Loucy (cell line): Measurements from ENCODE around the gene GTF2B.
"Not testable (repeated sequence)": the region's sequence is repeated elsewhere in the genome, so short reads cannot be mapped to it uniquely, and the experiment has no call there.

Experiments used
- H2AFZ ChIP-seq: fragments of 200-600 bp; sonication (generic); 2 replicates; pipeline ENCODE4 v1.6.0; 2016; ENCODE audit warnings: antibody characterized with exemption, mild to moderate bottlenecking, low read length, moderate library complexity
- H3F3A ChIP-seq: fragments of 200-600 bp; 2 replicates; pipeline ENCODE4 v1.6.0; 2016; ENCODE audit warnings: antibody characterized with exemption, low read depth, mild to moderate bottlenecking
- H3K27me3 ChIP-seq: fragments of 200-600 bp; sonication (generic); 2 replicates; pipeline ENCODE4 v1.6.1; 2014; ENCODE audit warnings: low read length, mild to moderate bottlenecking; ENCODE audit not compliant: insufficient read depth, poor library complexity, severe bottlenecking
- H3K36me3 ChIP-seq: fragments of 200-600 bp; sonication (generic); 2 replicates; pipeline ENCODE4 v1.6.1; 2016; ENCODE audit warnings: low read length; ENCODE audit not compliant: insufficient read depth
- H3K4me1 ChIP-seq: fragments of 200-600 bp; sonication (generic); 2 replicates; pipeline ENCODE4 v1.5.1; 2014; ENCODE audit warnings: low read length, mild to moderate bottlenecking; ENCODE audit not compliant: insufficient read depth, poor library complexity, severe bottlenecking
- H3K4me2 ChIP-seq: fragments of 200-600 bp; sonication (generic); 2 replicates; pipeline ENCODE4 v1.6.0; 2014; ENCODE audit warnings: antibody characterized with exemption, low read length, low read depth, mild to moderate bottlenecking; ENCODE audit not compliant: poor library complexity, severe bottlenecking
- H3K4me3 ChIP-seq: fragments of 200-600 bp; sonication (generic); 2 replicates; pipeline ENCODE4 v1.5.1; 2014; ENCODE audit warnings: low read length, mild to moderate bottlenecking, mixed read lengths; ENCODE audit not compliant: poor library complexity, severe bottlenecking
- H3K79me2 ChIP-seq: fragments of 200-600 bp; sonication (generic); 2 replicates; pipeline ENCODE4 v1.6.1; 2014; ENCODE audit warnings: low read length; ENCODE audit not compliant: insufficient read depth
- H3K9ac ChIP-seq: fragments of 200-600 bp; sonication (generic); 2 replicates; pipeline ENCODE4 v1.6.0; 2014; ENCODE audit warnings: mild to moderate bottlenecking, low read depth, low read length, moderate library complexity; ENCODE audit not compliant: poor library complexity, severe bottlenecking
- H3K9me2 ChIP-seq: fragments of 200-600 bp; sonication (generic); replicated peaks from 2 replicates; pipeline ENCODE4 v1.6.1; 2016; ENCODE audit warnings: low read depth, low read length, mixed read lengths
- H3K9me3 ChIP-seq: fragments of 200-600 bp; sonication (generic); 2 replicates; pipeline ENCODE4 v1.6.1; 2014; ENCODE audit warnings: mild to moderate bottlenecking, antibody characterized with exemption, low read length, low read depth; ENCODE audit not compliant: insufficient read depth
- H4K20me1 ChIP-seq: fragments of 200-600 bp; sonication (generic); 2 replicates; pipeline ENCODE4 v1.6.0; 2014; ENCODE audit warnings: antibody characterized with exemption, low read length, mild to moderate bottlenecking; ENCODE audit not compliant: insufficient read depth, poor library complexity, severe bottlenecking
- CTCF ChIP-seq: fragments of 200-600 bp; sonication (generic); conservative IDR thresholded peaks from 2 replicates; pipeline ENCODE4 v1.5.1; 2014; ENCODE audit warnings: mild to moderate bottlenecking, antibody characterized with exemption, low read length
- EZH2phosphoT487 ChIP-seq: fragments of 200-600 bp; IDR thresholded peaks from 2 replicates; pipeline ENCODE4 v1.6.1; 2018; ENCODE audit warnings: antibody characterized with exemption, mild to moderate bottlenecking, moderate library complexity, borderline replicate concordance

GTF2B gene

DNA sequence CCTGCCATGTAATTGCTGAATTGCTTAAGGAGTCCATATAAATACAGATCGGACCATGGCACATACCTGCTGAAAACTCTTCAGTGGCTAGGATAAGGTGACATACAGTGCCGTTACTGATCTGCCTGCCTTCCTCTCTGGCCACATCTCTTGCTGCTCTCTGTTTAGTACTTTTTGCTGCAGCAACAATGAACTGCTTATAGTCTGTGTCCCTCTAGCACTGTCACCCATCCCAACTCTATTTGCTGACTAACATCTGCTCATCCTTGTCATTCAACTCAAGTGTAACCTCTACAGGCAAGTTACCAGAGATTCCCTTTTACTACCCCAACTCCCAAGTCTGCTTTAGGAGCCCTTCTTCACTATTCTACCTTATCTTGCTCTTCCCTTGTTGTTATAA is 65.6 kb downstream of the GTF2B start:
- no peaks in the 10 kb centered on the region for H4K20me1 ChIP-seq
- no peaks in the 10 kb centered on the region for H3K27me3 ChIP-seq
- no peak for TF ChIP-seq CTCF
- no peak for TF ChIP-seq EZH2phosphoT487
- no peaks in the 10 kb centered on the region for H3K4me1 ChIP-seq
- no peaks in the 10 kb centered on the region for H3K9me3 ChIP-seq
- H2AFZ ChIP-seq = no peak overlapping the region
- H3K9me2 ChIP-seq = no peaks in the 10 kb centered on the region
- H3K4me2 ChIP-seq = no peak overlapping the region
- no peak overlapping the region for H3K4me3 ChIP-seq
- H3K36me3 ChIP-seq = peaks cover 41% of the 10 kb centered on the region; the same call in 1 of the 2 replicates
- H3K79me2 ChIP-seq = no peaks in the 10 kb centered on the region
- no peak overlapping the region for H3K9ac ChIP-seq
- H3F3A ChIP-seq = no peaks in the 10 kb centered on the region

GRCh38 chr1:88819642-88820041 is 71.7 kb downstream of the GTF2B start:
- peaks cover 26% of the 10 kb centered on the region; the same call in 1 of the 2 replicates for H3K36me3 ChIP-seq
- H3F3A ChIP-seq, H3K9me2 ChIP-seq, H3K4me1 ChIP-seq, H3K79me2 ChIP-seq, H3K27me3 ChIP-seq, H3K4me3 ChIP-seq, H3K4me2 ChIP-seq, H4K20me1 ChIP-seq, H3K9ac ChIP-seq, H3K9me3 ChIP-seq, H2AFZ ChIP-seq: not testable (repeated sequence)

DNA sequence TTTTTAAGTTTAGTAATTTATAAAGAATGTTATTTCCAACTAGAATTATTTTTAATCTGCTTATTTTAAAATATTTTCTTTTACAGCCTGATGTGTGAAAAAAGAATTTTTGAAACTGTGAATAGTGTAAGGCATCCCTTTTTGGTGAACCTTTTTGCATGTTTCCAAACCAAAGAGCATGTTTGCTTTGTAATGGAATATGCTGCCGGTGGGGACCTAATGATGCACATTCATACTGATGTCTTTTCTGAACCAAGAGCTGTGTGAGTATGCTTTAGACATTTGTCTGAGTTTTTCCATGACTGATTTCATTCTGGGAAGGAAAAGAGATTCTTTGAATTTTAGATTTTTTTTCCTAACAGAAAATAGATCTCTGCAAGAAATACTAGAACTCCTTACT is 77.9 kb downstream of the GTF2B start:
- Histone ChIP-seq H3K9me3 (no peaks in the 10 kb centered on the region), H3K4me3 (no peak overlapping the region), H3K36me3 (peaks cover 39% of the 10 kb centered on the region; the same call in 1 of the 2 replicates), H3K27me3 (no peaks in the 10 kb centered on the region), H3K9me2 (no peaks in the 10 kb centered on the region), H2AFZ (no peak overlapping the region), H3F3A (no peaks in the 10 kb centered on the region), H4K20me1 (no peaks in the 10 kb centered on the region), H3K79me2 (no peaks in the 10 kb centered on the region), H3K4me2 (no peak overlapping the region), H3K4me1 (no peaks in the 10 kb centered on the region), H3K9ac (no peak overlapping the region)
- TF ChIP-seq CTCF (no peak), EZH2phosphoT487 (no peak)

DNA sequence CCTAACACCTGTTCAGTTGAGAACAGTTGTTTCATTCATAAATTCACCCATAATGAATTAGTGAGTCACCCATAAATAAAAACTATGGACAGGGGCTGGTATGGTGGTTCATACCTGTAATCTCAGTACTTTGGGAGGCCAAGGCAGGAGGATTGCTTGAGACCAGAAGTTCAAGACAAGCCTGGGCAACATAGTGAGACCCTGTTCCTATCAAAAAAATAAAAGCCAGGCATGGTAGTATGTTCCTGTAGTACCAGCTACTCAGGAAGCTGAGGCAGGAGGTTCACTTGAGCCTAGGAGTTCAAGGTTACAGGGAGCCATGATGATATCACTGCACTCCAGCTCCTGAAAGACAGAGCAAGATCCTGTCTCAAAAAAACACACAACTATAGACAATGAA is 79.0 kb downstream of the GTF2B start:
- no peaks in the 10 kb centered on the region for H3K9me2 ChIP-seq
- H3K36me3 ChIP-seq = peaks cover 42% of the 10 kb centered on the region; the same call in 1 of the 2 replicates
- TF ChIP-seq CTCF = no peak
- no peak for TF ChIP-seq EZH2phosphoT487
- H3K9me3 ChIP-seq = no peaks in the 10 kb centered on the region
- H2AFZ ChIP-seq = no peak overlapping the region
- H3K4me3 ChIP-seq = no peak overlapping the region
- H3K4me2 ChIP-seq = no peak overlapping the region
- H3F3A ChIP-seq = no peaks in the 10 kb centered on the region
- H3K4me1 ChIP-seq = no peaks in the 10 kb centered on the region
- no peak overlapping the region for H3K9ac ChIP-seq
- no peaks in the 10 kb centered on the region for H3K27me3 ChIP-seq
- H4K20me1 ChIP-seq = no peaks in the 10 kb centered on the region
- H3K79me2 ChIP-seq = no peaks in the 10 kb centered on the region
